Measurements from ENCODE around the gene HLA-DRA. TPM values are rescaled to one million over a fixed set of nuclear protein-coding genes. Genes with fewer than 3 reads are reported as not detected.

Gene HLA-DRA
- total and polyA plus RNA-seq, 2 experiments from 2014 or later: 0.64 to 1.3 TPM

- H3K9me2 ChIP-seq (replicated peaks; ENCODE audit: insufficient read depth): no peaks in the 10 kb centered on the region
- no peaks in the 10 kb centered on the region for H3K27me3 ChIP-seq
- H3K4me2 ChIP-seq: no peak overlapping the region
- no peaks in the 10 kb centered on the region for H3K36me3 ChIP-seq (replicated peaks; ENCODE audit: insufficient read depth, low read depth)
- H3K4me3 ChIP-seq: no peak overlapping the region
- WGBS (ENCODE audit: low lambda C conversion rate, missing lambda C conversion rate): 92% methylated on average over 13 of the region's 13 CpGs
- no peaks in the 10 kb centered on the region for H3K9me3 ChIP-seq (ENCODE audit: low read depth)
- TF ChIP-seq, protein P1, sequence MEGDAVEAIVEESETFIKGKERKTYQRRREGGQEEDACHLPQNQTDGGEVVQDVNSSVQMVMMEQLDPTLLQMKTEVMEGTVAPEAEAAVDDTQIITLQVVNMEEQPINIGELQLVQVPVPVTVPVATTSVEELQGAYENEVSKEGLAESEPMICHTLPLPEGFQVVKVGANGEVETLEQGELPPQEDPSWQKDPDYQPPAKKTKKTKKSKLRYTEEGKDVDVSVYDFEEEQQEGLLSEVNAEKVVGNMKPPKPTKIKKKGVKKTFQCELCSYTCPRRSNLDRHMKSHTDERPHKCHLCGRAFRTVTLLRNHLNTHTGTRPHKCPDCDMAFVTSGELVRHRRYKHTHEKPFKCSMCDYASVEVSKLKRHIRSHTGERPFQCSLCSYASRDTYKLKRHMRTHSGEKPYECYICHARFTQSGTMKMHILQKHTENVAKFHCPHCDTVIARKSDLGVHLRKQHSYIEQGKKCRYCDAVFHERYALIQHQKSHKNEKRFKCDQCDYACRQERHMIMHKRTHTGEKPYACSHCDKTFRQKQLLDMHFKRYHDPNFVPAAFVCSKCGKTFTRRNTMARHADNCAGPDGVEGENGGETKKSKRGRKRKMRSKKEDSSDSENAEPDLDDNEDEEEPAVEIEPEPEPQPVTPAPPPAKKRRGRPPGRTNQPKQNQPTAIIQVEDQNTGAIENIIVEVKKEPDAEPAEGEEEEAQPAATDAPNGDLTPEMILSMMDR (IDR thresholded peaks at IDR 0.05; ENCODE audit: poor library complexity): no peak
- TF ChIP-seq EZH2 (IDR thresholded peaks at IDR 0.05; ENCODE audit: borderline replicate concordance): no peak
- TF ChIP-seq EZH2phosphoT487 (IDR thresholded peaks at IDR 0.05; ENCODE audit: low read depth, severe bottlenecking, unreplicated experiment): no peak
- no peaks in the 10 kb centered on the region for H3K4me1 ChIP-seq (ENCODE audit: insufficient read depth)
- no peak for DNase-seq (ENCODE audit: low spot score)
- no peak overlapping the region for H2AFZ ChIP-seq
- H3K79me2 ChIP-seq: no peaks in the 10 kb centered on the region
- H3K27ac ChIP-seq: no peak overlapping the region
- no peaks in the 10 kb centered on the region for H4K20me1 ChIP-seq (ENCODE audit: insufficient read depth, poor library complexity, severe bottlenecking)
Measured at GRCh38 chr6:32475392-32476206, 35.9 kb downstream of the HLA-DRA start.

DNA sequence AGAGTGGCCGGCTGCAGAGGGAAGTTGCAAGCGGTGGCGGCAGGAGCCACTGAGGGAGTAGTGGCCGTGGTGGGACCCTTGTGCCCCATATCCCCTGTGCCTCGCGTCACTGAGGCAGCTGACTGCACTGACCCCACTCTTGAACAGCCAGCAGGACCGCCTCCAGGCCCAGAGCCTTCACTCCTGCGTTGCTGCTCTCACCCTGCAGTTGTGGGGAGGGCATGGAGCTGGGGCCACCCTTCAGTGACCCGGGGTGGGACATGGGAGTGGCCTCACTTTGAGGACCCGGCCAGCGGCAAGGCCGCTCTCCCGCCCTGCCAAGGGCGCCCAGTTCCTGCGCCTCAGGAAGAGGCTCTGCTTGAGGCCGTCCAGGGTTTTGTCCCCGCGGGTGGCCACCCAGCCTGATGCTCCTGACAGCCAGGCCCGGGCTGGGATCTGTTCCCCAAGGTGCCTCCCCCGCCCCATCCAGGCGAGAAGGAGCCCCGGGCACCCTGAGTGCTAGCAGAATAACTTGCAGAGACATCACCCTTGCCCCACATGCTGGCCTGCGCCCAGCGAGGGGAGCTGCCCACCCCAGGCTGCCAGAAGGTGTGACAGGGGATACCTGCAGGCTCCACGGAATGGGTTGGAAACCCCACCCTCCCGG lies 44.4 kb downstream of the HLA-DRA start:
- Histone ChIP-seq H3K9me2 (replicated peaks; ENCODE audit: insufficient read depth) (no peaks in the 10 kb centered on the region), H3K27ac (no peak overlapping the region), H3K4me3 (no peak overlapping the region), H4K20me1 (ENCODE audit: insufficient read depth, poor library complexity, severe bottlenecking) (no peaks in the 10 kb centered on the region), H2AFZ (no peak overlapping the region), H3K4me2 (no peak overlapping the region), H3K36me3 (replicated peaks; ENCODE audit: insufficient read depth, low read depth) (no peaks in the 10 kb centered on the region), H3K9me3 (ENCODE audit: low read depth) (no peaks in the 10 kb centered on the region), H3K27me3 (no peaks in the 10 kb centered on the region), H3K4me1 (ENCODE audit: insufficient read depth) (no peaks in the 10 kb centered on the region), H3K79me2 (no peaks in the 10 kb centered on the region)
- 90% methylated on average over 24 of the region's 26 CpGs for WGBS (ENCODE audit: low lambda C conversion rate, missing lambda C conversion rate)
- TF ChIP-seq, protein P1 (IDR thresholded peaks at IDR 0.05; ENCODE audit: poor library complexity): no peak
- TF ChIP-seq EZH2phosphoT487 (IDR thresholded peaks at IDR 0.05; ENCODE audit: low read depth, severe bottlenecking, unreplicated experiment) (no peak), EZH2 (IDR thresholded peaks at IDR 0.05; ENCODE audit: borderline replicate concordance) (no peak)
- DNase-seq (ENCODE audit: low spot score): no peak

DNA sequence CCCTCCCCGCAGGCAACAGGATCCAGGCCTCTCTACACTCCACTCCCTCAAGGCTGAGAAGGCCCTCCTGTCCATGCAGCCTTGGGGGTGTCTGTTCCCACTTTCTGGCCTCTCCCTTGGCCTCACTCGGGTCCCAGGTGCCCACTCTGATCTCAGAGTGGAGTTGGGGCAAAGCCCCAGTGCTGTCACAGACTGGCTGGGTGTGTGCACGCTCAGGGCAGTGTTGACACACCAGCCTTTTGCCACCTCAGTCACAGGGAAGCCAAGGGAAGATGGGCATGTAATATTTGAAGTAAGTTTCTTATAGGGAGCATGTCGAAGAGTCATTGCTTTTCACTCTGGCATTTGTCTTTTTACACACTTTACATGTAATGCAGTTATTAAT lies 44.9 kb downstream of the HLA-DRA start:
- no peak overlapping the region for H2AFZ ChIP-seq
- TF ChIP-seq EZH2phosphoT487 (IDR thresholded peaks at IDR 0.05; ENCODE audit: low read depth, severe bottlenecking, unreplicated experiment) (no peak), EZH2 (IDR thresholded peaks at IDR 0.05; ENCODE audit: borderline replicate concordance) (no peak)
- TF ChIP-seq, protein P1 (IDR thresholded peaks at IDR 0.05; ENCODE audit: poor library complexity): no peak
- 84% methylated on average over 4 of the region's 4 CpGs for WGBS (ENCODE audit: low lambda C conversion rate, missing lambda C conversion rate)
- H3K27me3 ChIP-seq: no peaks in the 10 kb centered on the region
- H3K9me2 ChIP-seq (replicated peaks; ENCODE audit: insufficient read depth): no peaks in the 10 kb centered on the region
- no peak overlapping the region for H3K4me2 ChIP-seq
- no peak overlapping the region for H3K27ac ChIP-seq
- no peaks in the 10 kb centered on the region for H4K20me1 ChIP-seq (ENCODE audit: insufficient read depth, poor library complexity, severe bottlenecking)
- no peak for DNase-seq (ENCODE audit: low spot score)
- H3K79me2 ChIP-seq: no peaks in the 10 kb centered on the region
- no peaks in the 10 kb centered on the region for H3K9me3 ChIP-seq (ENCODE audit: low read depth)
- no peaks in the 10 kb centered on the region for H3K4me1 ChIP-seq (ENCODE audit: insufficient read depth)
- H3K4me3 ChIP-seq: no peak overlapping the region
- H3K36me3 ChIP-seq (replicated peaks; ENCODE audit: insufficient read depth, low read depth): no peaks in the 10 kb centered on the region

Data from hepatocyte (in vitro differentiated cells).